GM04503 (cell line): ENCODE data around the gene TMPRSS13.

Experiments
- DNase-seq: peaks from one replicate; pipeline ENCODE4 v3.0.0-alpha.2; 2012; ENCODE audit warnings: low read depth

Gene TMPRSS13

DNA sequence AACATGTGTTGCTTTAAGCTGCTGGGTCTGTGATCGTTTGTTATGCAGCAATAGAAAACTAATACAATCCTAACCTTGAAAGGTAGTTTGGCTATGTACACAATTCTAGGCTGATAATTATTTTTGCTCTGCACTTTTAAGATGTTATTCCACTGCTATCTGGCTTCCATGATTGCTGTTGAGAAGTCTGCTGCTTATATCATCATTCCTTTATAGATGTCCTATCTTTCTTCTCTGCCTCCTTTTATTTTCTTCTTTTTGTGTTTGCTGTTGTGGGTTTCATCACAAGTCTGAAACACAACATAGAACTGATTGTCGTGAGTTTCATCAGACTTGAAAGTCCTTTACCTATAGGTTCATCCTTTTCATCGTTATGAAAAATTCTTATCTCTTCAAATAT lies 76.9 kb downstream of the TMPRSS13 start:
- DNase-seq = no peak

DNA sequence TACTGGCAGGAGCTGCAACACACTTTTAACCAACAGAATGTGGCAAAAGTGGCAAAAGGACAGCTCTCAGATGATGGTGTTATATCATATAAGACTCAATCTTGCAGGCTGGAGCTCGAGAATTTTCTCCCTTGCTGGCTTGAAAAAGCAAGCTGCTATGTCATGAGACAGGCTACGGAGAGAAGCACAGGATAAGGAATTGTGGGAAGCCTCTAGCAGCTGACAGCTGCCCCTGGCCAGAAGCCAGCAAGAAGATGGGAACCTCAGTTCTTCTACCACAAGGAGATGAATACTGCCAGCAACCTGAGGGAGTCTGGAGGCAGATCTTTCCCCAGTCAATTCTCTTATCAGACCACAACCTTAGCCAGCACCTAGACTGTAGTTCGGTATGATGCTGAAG lies 77.3 kb downstream of the TMPRSS13 start:
- DNase-seq = no peak

DNA sequence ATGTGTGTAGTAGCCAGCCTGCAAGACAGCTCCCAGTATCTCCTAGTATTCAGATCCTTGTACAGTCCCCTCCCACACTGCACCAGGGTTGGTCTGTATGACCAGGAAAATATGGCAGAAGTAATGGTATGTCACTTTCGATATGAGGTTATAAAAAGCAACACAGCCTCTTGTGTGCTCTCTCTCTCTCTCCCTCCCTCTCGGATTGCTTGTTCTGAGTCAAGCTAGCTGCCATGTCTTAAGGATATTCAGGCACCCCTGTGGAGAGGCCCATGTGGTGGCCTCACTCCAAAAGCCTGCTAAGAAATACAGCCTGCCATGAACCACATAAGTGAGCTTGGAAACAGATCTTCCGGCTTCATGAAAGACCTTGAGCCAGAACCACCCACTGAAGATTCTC lies 78.1 kb downstream of the TMPRSS13 start:
- DNase-seq = no peak
